Pons (tissue), 1 donor: ENCODE data around the gene ITGA4.
A peak's percentile ranks its signal among the peaks of the same experiment; 100 is the strongest.
"Not testable (repeated sequence)": the region's sequence is repeated elsewhere in the genome, so short reads cannot be mapped to it uniquely, and the experiment has no call there.

ENCODE experiments used
- DNase-seq: peaks from one replicate; pipeline ENCODE4 v3.0.0-alpha.2; 2016; ENCODE audit warnings: low spot score

Gene ITGA4

GRCh38 chr2:181457121-181457740 lies at the start of gene ITGA4:
Gene ITGA4 (plus strand): TSS chr2:181457386. CDS start chr2:181457655, 269 bp downstream.
- peak; percentile 19 for DNase-seq

GRCh38 chr2:181408861-181409260 lies 48.3 kb upstream of the ITGA4 start:
- DNase-seq, result no peak

GRCh38 chr2:181411105-181411849 lies 45.9 kb upstream of the ITGA4 start:
- no peak for DNase-seq

GRCh38 chr2:181419129-181419855 lies 37.9 kb upstream of the ITGA4 start:
- DNase-seq, result no peak

GRCh38 chr2:181420259-181421130 lies 36.7 kb upstream of the ITGA4 start:
- no peak for DNase-seq

- DNase-seq, result no peak
These were observed 36.1 kb upstream of the ITGA4 start for GRCh38 chr2:181421131-181421458.

GRCh38 chr2:181421464-181421863 lies 35.7 kb upstream of the ITGA4 start:
- no peak for DNase-seq

GRCh38 chr2:181426672-181427071 lies 30.5 kb upstream of the ITGA4 start:
- no peak for DNase-seq

GRCh38 chr2:181430406-181431118 lies 26.6 kb upstream of the ITGA4 start:
- DNase-seq, result no peak

- DNase-seq, result no peak
These were observed 25.5 kb upstream of the ITGA4 start for GRCh38 chr2:181431674-181432073.

- no peak for DNase-seq
These were observed 18.9 kb upstream of the ITGA4 start for GRCh38 chr2:181438261-181438660.

- DNase-seq, result no peak
These were observed 16.8 kb upstream of the ITGA4 start for GRCh38 chr2:181440344-181440743.

- DNase-seq, result no peak
These were observed 16.3 kb upstream of the ITGA4 start for GRCh38 chr2:181440919-181441318.

- DNase-seq, result no peak
These were observed 15.5 kb upstream of the ITGA4 start for GRCh38 chr2:181441670-181442069.

GRCh38 chr2:181444654-181445053 lies 12.5 kb upstream of the ITGA4 start:
- DNase-seq, result no peak

GRCh38 chr2:181446985-181447384 lies 10.2 kb upstream of the ITGA4 start:
- DNase-seq, result no peak

- not testable (repeated sequence) for DNase-seq
These were observed 7.9 kb upstream of the ITGA4 start for GRCh38 chr2:181449278-181449677.

- DNase-seq, result no peak
These were observed 2.3 kb upstream of the ITGA4 start for GRCh38 chr2:181454686-181455450.

- DNase-seq, result no peak
These were observed 496 bp upstream of the ITGA4 start for GRCh38 chr2:181456660-181457120.

GRCh38 chr2:181457741-181458425 lies 697 bp downstream of the ITGA4 start:
- no peak for DNase-seq
